Hematopoietic multipotent progenitor cell treated with erythropoietin and hydrocortisone succinate and interleukin-3 and kit ligand, for 15 days (in vitro differentiated cells): Measurements from ENCODE around the gene PAX9.
A peak's percentile ranks its signal among the peaks of the same experiment; 100 is the strongest.

Experiments used
- DNase-seq: peaks from one replicate; pipeline ENCODE4 v3.0.0-alpha.2; 2015; ENCODE audit warnings: low spot score

The PAX9 gene

DNA sequence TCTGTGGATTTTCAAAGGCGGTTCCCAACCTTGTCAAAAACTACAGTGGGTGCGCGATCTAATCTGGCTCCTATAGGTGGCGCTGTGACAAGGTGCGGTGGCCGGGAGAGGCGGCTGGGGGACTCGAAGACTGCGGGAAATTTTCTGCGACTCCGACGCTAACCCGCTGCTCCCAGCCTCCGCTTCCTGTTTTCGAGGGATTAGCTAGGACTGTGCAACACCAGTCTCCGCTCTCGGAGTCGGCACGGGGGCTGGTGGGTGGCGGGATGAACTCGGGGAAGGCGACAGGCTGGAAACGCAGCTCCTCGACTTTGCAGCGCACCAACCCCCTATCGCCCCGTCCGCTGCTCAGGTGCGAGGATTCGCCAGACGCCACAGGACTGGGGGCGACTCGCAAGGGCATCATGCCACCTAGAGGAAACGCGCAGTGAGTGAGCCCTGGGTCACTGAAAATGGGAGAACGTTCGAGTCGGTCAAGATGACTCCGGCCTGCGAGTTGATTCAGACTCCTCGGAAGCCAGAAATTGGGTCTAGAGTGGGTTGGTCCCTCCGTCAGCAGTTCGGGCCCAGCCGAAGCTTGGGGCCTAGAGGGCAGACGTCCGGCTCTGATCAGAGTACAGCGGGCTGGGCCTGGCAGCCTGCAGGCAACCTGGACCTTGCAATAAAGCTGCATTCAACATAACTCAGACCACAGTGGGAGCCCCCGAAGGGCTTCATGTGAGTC lies 5.5 kb upstream of the PAX9 start:
- DNase-seq, result peak; percentile 39

DNA sequence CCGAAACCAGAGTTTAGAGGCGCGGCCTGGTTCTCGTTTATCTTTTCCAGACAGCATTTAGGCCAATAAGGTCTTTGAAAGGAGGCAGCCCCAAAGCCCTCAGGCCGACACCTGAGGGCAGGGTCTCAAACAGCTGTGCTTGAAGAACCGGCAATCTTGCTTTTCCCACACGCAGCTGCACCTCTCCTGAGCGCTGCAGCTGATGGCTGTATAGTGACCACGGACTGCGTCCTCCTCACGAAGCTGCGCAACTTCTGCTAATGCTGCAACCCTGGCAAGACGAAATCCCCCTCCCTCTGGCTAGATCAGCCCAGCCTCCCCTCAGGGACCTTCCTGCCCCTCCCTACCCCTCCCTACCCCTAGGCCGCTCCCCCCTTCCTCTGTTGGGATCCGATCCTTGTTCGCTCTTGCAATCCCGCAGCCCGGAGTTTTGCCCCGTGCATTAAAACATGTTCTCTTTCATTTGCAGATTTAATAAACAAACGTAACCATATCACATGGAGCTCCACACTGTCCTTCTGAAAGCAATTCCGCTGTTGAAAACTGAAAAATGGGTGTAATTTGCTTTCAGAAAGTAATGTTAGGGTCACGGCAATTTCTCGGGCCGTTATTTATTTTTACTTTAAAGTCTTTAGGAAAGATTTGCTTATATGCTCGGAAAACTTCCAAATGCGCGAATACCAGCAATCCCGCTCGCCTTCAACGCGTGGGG lies 4.8 kb upstream of the PAX9 start:
- no peak for DNase-seq

DNA sequence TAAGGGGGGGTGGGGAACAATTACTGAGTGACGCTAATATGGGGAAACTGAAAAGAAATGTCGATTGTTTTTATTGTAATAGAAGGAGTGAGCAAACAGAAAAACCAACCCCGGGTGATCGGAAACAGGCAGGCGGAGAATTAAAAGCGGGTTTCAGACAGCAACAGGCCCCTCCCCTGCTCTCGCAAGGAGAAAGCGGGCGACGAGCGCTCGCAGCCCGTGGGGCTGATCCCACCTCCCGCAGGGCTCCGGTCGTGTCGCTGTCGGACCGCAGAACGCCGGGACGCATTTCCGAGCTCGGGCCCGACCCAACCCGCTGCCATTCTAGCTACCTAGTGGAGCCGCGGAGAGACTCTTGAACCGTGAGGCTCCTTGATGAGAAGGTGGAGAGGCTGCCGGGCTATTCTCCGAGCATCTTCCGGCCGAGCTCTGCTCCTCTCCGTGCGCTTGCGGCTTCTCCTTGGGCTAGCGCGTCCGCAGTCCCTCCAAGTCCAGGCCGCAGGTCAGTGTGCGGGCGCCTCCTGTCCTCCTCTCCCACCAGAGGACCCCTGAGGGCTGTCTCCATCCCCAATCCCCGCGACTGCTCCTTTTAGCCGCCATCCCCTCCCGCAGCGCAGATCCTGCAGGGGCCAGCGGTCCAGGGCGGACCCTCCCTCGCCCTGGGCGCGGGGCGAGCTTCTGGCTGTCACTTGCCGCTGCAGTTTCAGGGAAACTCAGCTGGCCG lies 4.1 kb upstream of the PAX9 start:
- DNase-seq, result no peak

DNA sequence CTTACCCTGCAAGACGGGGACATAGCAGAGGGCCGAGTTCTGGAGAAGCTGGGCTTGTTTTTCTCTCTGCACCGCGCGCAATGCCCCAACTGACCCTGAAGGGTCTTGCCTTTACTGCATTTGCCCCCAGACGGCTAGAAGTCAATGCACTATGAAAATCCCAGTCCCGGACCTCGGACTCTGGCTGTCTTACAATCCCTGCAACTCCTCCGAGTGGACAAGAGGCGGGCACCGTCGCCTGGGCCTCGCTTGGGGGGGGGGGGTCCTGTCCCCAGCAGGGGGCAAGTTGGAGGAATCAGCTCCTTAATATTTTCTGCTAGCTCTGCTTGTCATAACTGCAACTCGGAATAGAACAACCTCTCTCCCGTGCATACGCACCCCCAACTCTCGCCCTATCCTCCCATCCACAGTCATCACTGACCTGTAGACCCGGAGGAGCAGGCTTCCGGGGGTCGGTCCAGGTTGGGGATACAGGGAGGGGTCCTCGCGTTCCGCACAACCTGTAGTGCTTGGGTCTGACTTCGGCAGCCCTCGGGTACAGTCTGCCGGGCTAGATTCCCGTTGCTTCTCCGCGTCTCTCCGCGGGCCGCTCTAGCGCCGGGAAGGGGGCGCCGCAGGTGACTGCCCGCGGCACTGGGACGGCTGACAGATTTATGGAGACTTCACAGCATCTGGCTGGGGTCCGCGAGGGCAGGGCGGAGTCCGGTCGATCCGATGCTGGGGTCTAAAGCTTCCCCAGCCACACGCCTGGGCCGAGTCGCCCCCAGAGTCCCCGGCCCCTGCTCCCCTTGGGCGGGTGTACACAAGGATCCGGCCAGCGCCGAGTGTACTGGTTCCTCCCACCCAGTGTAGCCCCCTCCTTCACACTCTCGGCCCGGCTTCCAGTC lies 3.3 kb upstream of the PAX9 start:
- no peak for DNase-seq

DNA sequence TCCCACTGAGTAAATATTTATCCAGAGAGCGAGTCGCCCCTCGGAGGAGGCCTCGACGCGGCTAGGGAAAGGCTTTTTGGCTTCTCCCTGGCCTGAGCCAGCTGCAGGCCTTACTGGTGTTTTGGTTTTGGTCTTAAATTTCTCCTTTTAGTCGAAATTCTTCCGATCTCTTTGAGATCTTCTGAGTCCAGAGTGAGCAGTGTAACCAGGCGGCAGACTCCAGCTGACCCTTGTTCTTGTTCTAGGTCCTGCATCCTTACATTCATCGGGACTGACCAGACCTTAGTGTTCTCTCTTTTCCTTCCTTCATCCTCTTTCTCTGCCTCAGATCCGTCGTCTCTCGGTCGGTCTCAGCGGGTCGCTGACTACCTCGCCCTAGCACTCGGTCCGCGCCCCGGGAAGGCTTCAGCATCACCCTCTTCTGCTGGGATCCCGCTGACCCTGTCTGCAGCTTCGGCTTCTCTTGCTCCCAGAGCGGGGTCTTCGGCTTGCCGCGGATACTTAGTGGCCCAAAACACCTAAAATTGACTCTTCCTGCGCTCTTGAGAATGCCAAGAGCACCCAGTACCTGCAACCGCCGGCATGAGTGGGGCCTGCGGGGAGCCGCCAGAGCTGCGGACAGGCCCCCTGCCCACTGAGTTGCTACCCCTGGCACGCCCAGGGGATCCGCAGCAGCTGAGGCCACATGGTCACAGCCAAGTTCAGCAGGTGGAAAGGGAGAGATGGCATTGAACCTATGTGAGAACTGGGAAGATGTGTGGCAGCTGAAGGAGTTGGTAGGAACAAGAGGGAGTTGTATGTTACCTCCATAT lies 2.4 kb upstream of the PAX9 start:
- no peak for DNase-seq

DNA sequence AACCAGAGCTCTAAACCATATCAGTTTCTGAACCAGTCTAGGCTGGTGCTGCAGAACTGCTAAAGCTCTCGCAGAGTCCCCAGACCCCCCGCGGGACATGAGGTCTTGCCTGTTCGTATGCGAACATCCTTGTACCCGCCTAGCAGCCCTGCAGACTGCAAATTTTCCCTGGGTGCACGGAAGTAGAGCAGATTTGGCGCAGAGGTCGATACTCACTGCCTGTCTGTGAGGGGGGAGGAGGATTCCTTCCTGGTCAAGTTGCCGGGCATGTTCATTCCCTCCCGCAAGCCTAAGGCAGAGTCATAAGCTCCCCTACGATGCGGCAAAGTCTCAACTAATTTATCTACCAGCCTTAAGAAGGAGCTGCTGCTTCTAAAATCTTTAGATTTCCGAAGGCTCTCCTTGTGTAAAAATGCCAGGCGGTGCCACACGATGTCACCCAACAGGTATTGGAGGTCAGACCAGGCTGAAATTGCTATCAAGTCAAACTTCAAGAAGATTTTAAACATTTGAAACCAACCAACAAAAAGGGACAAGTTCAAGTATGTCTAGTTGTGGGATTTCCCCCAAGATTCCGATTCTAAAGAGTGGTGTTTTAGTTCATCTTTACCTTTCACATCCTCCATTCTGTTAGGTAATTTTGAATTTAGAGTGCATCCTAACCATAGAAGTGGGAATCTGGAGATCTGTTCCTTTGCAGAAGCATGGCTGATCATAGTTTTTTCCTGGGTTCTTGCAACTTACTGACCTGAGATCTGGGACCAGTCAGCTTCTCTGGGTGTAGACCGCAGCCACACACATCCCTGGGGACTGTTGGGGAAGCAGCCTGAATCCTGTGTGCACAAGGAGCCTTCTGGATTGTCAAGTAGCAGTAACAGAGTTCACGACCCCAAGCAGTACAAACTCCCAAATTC lies 1.6 kb upstream of the PAX9 start:
- no peak for DNase-seq

DNA sequence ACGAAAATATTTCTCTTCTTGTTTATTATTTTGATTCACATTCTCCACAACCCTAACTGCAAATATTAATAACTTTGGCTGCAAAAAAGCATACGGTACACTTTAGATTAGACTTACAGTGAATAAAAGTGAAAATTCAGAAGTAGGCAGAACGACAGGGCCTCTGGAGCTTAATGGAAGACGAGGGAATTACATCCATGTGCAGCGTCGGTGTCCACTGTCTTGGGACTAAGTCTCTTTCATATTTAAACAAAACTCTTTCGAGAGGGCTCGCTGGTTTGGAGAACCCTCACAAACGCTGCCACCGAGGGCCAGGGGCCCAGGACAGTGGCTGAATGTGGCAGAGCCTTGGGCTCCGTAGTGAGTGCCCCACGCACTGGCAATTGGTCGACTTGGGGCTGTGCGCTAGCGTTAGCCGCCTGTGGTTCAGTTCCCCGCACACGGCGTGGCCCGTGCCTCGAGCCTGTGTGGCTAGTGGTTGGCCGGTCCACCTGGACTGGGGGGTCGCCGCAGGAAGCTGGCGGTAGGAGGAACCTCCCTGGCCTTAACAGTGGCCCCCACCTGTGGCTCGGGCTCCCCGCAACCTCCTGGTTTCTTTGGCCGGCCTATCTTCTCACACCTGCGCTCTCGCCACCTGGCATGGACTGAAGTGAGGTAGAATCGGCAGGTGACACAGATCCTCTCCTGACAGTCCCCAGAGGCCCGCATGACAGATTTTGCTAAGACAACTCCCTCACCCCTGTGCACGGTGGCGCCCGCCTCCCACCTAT lies 739 bp upstream of the PAX9 start:
- DNase-seq, result no peak

DNA sequence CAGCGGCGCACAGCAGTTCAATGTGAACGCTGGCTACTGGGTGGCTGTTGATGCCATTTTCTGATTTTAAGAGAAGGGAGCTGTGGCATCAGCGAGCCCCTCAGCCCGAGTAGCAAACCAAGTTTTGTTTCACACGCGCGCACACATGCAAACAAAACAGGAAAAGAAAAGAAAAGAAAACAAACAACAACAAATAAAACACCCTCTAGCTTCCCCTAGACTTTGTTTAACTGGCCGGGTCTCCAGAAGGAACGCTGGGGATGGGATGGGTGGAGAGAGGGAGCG lies 540 bp downstream of the PAX9 start:
- DNase-seq, result no peak

DNA sequence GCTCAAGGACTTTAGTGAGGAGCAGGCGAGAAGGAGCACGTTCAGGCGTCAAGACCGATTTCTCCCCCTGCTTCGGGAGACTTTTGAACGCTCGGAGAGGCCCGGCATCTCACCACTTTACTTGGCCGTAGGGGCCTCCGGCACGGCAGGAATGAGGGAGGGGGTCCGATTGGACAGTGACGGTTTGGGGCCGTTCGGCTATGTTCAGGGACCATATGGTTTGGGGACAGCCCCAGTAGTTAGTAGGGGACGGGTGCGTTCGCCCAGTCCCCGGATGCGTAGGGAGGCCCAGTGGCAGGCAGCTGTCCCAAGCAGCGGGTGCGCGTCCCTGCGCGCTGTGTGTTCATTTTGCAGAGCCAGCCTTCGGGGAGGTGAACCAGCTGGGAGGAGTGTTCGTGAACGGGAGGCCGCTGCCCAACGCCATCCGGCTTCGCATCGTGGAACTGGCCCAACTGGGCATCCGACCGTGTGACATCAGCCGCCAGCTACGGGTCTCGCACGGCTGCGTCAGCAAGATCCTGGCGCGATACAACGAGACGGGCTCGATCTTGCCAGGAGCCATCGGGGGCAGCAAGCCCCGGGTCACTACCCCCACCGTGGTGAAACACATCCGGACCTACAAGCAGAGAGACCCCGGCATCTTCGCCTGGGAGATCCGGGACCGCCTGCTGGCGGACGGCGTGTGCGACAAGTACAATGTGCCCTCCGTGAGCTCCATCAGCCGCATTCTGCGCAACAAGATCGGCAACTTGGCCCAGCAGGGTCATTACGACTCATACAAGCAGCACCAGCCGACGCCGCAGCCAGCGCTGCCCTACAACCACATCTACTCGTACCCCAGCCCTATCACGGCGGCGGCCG lies 1.1 kb downstream of the PAX9 start:
- no peak for DNase-seq

DNA sequence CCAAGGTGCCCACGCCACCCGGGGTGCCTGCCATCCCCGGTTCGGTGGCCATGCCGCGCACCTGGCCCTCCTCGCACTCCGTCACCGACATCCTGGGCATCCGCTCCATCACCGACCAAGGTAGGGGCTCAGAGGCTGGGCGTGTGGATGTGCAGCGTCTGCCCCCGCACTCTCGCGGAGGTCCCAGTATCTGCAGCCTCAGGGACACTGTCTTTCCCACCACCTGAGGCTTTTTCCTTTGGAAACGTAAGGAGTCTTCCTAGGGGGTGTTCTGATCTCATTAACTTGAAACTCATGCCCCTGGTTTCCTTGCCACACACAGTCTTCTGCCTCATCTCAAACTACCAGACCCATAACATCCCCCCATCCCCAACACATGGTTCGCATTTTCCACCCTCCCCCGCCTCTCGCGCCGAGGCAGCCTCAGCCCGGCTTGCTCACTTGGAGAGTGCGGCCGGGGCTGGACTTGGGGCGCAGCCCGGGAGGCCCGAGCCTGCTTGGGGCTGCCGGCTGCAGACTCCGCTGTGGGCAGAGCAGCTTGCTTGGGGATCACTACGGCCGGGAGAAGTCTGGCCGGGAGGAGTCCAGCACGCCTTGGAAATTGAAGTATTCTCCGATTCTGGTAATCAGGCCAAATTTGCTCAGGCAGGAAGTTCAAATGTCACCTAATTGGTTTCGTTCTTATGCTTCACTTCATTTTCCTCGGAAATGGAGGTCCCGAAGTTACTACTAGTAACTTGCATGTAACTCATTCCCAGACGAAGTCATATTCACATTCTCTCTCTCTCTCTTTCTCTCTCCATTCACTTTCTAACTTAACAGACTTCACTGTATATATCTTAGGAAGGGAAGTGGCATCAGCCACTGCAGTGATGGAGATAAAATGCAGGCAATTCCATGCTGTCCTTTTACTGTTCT lies 2.0 kb downstream of the PAX9 start:
- DNase-seq, result no peak

DNA sequence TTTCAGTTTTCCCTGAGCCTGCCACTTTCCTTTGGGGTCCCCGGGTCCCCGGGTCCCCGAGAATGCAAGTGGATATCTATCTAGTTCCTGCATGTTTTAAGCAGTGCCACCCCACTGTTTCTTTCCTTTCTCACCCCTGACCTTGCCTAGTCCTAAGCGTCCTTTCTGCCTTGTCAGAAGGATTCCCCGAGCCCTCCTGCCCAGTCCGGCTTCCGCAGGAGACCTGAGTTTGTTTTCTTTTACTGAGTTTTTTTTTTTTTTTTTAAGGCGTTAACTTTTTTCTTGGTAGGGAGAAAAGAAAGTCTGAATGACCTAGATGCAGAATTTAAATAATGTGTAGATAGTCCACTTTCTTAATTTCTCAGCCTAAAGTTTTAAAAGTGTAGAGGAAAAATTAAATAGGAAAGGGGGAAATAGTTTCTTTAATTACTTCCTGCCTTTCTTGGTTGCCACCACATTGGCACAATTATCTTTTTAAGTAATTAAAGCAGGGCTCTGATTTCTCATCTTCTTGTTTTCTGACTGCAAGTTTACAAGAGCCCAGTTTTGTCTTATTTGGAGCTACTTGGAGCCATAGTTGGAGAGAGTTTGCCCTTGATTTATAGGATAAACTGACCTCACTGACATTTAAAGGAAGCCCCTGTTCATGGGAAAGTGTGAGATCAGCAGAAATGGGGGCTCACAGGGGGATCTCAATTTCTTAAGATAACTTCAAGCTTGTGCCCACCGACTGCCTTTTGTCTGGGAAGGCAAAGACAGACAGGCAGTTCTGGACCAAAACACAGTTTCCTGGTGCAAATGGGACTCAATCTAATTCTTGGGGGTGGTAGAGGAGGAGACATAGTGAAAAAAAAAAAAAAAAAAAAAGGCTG lies 2.9 kb downstream of the PAX9 start:
- DNase-seq, result no peak

DNA sequence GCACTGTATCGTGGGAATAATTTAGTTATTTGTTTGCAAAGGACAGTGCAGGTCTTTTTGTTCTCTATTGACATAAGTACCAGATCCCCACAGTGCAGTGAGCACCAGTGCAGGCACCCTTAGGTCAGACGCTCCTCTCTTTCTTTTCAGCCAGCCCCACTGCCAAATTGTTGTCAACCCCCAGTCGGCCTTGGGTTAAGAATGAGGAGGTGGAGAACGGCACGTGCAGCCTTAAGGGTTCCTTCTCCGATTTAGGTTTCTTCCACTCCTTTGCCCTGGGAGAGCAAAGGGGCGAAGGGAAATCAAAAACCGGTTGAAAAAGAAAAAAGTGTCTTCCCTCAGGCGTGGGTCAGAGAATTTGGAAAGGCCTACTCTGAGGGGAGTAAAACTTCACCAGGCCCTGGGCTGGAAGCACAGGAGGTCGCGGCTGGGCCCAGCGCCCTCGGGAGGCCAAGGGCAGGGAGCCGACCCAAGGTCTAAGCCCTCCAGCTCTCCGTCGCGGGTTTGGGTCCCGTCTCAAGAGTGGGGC lies 4.3 kb downstream of the PAX9 start:
- no peak for DNase-seq

DNA sequence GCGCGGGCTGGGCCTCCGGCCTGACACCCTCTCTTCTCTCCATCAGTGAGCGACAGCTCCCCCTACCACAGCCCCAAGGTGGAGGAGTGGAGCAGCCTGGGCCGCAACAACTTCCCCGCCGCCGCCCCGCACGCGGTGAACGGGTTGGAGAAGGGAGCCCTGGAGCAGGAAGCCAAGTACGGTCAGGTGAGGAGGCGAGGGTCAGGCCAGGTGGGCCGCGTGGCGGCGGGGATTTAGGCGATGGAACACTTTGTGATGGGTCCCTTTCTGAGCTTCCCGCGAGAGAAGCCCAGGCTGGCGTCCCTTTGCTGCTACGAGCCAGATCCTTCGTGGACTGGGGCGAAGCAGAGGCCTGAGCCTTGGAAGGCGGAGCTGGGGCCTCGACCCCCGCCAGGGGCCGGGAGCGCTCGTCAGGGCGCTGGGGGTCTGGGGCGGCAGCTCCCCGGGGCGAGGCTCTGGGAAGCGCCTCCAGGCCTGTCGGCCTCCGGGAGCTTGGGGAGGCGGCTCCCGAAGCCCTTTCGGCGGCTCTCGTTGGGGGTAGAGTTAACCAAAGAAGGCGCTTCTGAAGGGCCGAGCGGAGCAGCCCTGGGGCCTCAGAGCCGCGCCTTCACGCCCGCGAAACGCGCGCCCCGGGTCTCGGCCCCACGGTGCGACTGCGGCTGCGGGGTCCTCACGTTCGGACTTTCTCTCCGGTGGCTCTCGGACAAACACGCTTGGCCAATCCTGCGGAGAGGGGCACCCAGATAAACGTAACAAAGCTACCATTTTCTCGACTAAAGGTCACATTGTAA lies 5.0 kb downstream of the PAX9 start:
- DNase-seq, result no peak

DNA sequence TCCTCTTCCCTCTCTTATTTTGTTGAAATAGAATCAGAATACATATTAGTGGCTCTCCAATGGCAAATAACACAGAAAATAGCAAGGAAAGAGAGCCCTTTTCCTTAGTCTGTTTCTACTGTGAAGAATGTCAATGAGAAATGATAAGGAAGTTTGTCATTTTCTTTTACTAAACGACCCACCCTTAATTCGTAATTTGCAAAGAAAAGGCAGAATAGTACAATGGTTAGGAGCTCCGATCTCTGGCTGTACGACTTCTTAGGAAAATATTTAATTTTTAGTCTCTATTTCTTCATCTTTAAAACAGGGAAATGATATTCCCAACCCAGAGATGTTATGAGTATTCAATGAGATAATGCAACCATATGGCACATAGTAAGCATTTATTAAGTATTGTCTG lies 6.0 kb downstream of the PAX9 start:
- no peak for DNase-seq

DNA sequence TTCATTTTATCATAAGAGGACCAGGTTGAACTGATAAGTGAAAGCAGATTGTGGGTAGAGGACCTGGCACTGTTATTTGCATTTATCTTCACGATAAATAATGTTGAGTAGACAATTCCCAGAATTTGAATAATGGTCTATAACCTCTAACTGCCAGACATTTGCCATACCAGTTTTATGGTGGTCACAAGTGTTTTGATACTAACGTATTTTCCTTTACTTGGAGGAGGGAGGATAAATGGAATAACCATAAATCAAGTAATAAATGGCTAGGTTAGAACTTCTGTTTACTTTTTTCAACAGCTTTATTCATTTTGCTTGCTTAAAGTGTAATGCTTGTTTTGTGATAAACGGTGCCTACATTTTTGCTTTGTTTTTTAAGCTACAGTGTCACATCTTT lies 9.5 kb downstream of the PAX9 start:
- no peak for DNase-seq

DNA sequence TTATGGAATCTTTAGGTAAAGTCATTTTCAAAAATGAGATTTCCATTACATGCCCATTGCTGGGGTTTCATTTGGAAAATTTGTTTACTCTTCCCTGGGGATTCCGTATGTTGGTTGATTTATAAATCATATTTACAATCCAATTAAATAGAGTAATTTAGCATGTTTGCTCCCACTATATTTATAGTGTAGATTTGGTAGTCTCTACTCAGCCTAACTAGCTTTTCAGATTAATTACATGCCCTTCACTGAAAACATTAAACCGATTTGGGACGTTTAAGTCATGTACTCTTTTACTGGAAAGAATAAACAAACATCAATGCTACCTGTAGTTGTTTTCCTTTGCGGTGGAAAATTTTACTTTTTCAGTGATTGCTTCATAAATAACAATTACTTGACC lies 10.4 kb downstream of the PAX9 start:
- DNase-seq, result no peak
